OCI-LY1 (cell line): Measurements from ENCODE around the gene SLC2A3.
"Not testable (repeated sequence)": the region's sequence is repeated elsewhere in the genome, so short reads cannot be mapped to it uniquely, and the experiment has no call there.

Experiments
- H2AFZ ChIP-seq: fragments of 200-600 bp; sonication (generic), shearing (Covaris generic); 2 replicates; pipeline ENCODE4 v1.6.0; 2014; ENCODE audit warnings: antibody characterized with exemption, mild to moderate bottlenecking, low read length
- H3F3A ChIP-seq: fragments of 200-600 bp; sonication (generic), shearing (Covaris generic); 2 replicates; pipeline ENCODE4 v1.6.0; 2014; ENCODE audit warnings: mild to moderate bottlenecking, antibody characterized with exemption, low read length, moderate library complexity; ENCODE audit not compliant: insufficient read depth
- H3K27ac ChIP-seq: fragments of 200-600 bp; sonication (generic); 2 replicates; pipeline ENCODE4 v1.5.1; 2014; ENCODE audit warnings: low read length, mixed run types, mild to moderate bottlenecking, low read depth; ENCODE audit not compliant: poor library complexity, severe bottlenecking
- H3K27me3 ChIP-seq: fragments of 200-600 bp; sonication (generic); 2 replicates; pipeline ENCODE4 v1.6.0; 2014; ENCODE audit warnings: antibody characterized with exemption, mild to moderate bottlenecking, low read length, moderate library complexity; ENCODE audit not compliant: insufficient read depth
- H3K36me3 ChIP-seq: fragments of 200-600 bp; sonication (generic); 2 replicates; pipeline ENCODE4 v1.6.1; 2014; ENCODE audit warnings: mild to moderate bottlenecking, antibody characterized with exemption, low read length, moderate library complexity, mixed read lengths; ENCODE audit not compliant: insufficient read depth
- H3K4me1 ChIP-seq: fragments of 200-600 bp; sonication (generic); 2 replicates; pipeline ENCODE4 v1.5.1; 2014; ENCODE audit warnings: mild to moderate bottlenecking, low read length, moderate library complexity; ENCODE audit not compliant: insufficient read depth, severe bottlenecking
- H3K4me2 ChIP-seq: fragments of 200-600 bp; sonication (generic), shearing (Covaris generic); 2 replicates; pipeline ENCODE4 v1.6.1; 2014; ENCODE audit warnings: low read length
- H3K4me3 ChIP-seq: fragments of 200-600 bp; sonication (generic); 2 replicates; pipeline ENCODE4 v1.5.1; 2014; ENCODE audit warnings: low read length, low read depth, mild to moderate bottlenecking, mixed read lengths; ENCODE audit not compliant: poor library complexity, severe bottlenecking
- H3K79me2 ChIP-seq: fragments of 200-600 bp; shearing (Covaris generic); 2 replicates; pipeline ENCODE4 v1.6.1; 2016; ENCODE audit warnings: mixed run types, low read length, mixed read lengths; ENCODE audit not compliant: insufficient read depth
- H3K9ac ChIP-seq: fragments of 200-600 bp; sonication (generic), shearing (Covaris generic); 2 replicates; pipeline ENCODE4 v1.6.1; 2014; ENCODE audit warnings: mild to moderate bottlenecking, low read length, mixed read lengths
- H3K9me2 ChIP-seq: fragments of 200-600 bp; sonication (generic), shearing (Covaris generic); 2 replicates; pipeline ENCODE4 v1.6.1; 2014; ENCODE audit warnings: low read depth, mild to moderate bottlenecking, low read length, mixed read lengths
- H3K9me3 ChIP-seq: fragments of 200-600 bp; shearing (Covaris generic); 2 replicates; pipeline ENCODE4 v1.6.1; 2014; ENCODE audit warnings: low read length, mixed read lengths
- H4K20me1 ChIP-seq: fragments of 200-600 bp; sonication (generic), shearing (Covaris generic); 2 replicates; pipeline ENCODE4 v1.6.0; 2016; ENCODE audit warnings: mild to moderate bottlenecking, low read length; ENCODE audit not compliant: insufficient read depth
- EZH2 ChIP-seq: fragments of 200-600 bp; sonication (generic), shearing (Covaris generic); IDR thresholded peaks from 2 replicates; pipeline ENCODE4 v1.8.0; 2017; ENCODE audit warnings: borderline replicate concordance, mixed run types, mild to moderate bottlenecking, antibody characterized with exemption, low read length, moderate library complexity, mixed read lengths
- TF ChIP-seq, protein P1 (sequence below): fragments of 200-600 bp; sonication (generic), shearing (Covaris generic); IDR thresholded peaks from 2 replicates; pipeline ENCODE4 v1.5.1; 2017; ENCODE audit warnings: mild to moderate bottlenecking, antibody characterized with exemption, low read length, moderate library complexity, mixed read lengths

SLC2A3 gene

DNA sequence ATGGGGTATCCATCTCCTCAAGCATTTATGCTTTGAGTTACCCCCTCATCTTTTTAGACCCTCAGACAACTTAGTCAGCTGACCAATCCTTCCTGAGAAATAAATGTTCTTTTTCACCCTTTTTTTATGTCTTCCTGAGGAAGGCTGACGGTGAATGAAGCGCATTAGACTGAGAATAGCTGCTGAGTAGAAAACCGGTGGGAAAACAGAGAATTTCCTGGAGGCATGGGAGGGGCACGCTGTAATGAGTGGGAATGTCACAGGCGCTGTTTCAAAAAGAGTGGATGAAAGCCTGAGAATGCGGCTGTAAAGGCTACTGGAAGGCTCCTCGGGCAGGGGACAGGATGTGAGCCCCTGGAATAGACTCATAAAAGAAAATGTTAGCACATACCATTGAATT, 35.8 kb upstream of the SLC2A3 start:
- H3K27ac ChIP-seq, H3K9me3 ChIP-seq, H4K20me1 ChIP-seq, H3K36me3 ChIP-seq, H3K27me3 ChIP-seq, H3F3A ChIP-seq, H3K4me2 ChIP-seq, H3K79me2 ChIP-seq, H3K9ac ChIP-seq, H2AFZ ChIP-seq, H3K9me2 ChIP-seq: not testable (repeated sequence)
- peaks cover 15% of the 10 kb centered on the region for H3K4me1 ChIP-seq
- H3K4me3 ChIP-seq: peak overlapping the region; percentile 35

- Histone ChIP-seq H3K79me2 (no peaks in the 10 kb centered on the region), H2AFZ (no peak overlapping the region), H3F3A (no peaks in the 10 kb centered on the region), H3K9me3 (no peaks in the 10 kb centered on the region), H3K4me1 (peaks cover 15% of the 10 kb centered on the region), H3K36me3 (no peaks in the 10 kb centered on the region), H3K27me3 (no peaks in the 10 kb centered on the region), H3K9me2 (no peaks in the 10 kb centered on the region), H3K27ac (no peak overlapping the region), H3K4me3 (peak overlapping the region; percentile 35), H3K9ac (no peak overlapping the region; the same call in 1 of the 2 replicates), H3K4me2 (peak overlapping the region; percentile 41), H4K20me1 (no peaks in the 10 kb centered on the region)
- TF ChIP-seq EZH2: no peak
- TF ChIP-seq, protein P1, sequence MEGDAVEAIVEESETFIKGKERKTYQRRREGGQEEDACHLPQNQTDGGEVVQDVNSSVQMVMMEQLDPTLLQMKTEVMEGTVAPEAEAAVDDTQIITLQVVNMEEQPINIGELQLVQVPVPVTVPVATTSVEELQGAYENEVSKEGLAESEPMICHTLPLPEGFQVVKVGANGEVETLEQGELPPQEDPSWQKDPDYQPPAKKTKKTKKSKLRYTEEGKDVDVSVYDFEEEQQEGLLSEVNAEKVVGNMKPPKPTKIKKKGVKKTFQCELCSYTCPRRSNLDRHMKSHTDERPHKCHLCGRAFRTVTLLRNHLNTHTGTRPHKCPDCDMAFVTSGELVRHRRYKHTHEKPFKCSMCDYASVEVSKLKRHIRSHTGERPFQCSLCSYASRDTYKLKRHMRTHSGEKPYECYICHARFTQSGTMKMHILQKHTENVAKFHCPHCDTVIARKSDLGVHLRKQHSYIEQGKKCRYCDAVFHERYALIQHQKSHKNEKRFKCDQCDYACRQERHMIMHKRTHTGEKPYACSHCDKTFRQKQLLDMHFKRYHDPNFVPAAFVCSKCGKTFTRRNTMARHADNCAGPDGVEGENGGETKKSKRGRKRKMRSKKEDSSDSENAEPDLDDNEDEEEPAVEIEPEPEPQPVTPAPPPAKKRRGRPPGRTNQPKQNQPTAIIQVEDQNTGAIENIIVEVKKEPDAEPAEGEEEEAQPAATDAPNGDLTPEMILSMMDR: no peak
Measured at GRCh38 chr12:7970475-7971252, 34.7 kb upstream of the SLC2A3 start.

DNA sequence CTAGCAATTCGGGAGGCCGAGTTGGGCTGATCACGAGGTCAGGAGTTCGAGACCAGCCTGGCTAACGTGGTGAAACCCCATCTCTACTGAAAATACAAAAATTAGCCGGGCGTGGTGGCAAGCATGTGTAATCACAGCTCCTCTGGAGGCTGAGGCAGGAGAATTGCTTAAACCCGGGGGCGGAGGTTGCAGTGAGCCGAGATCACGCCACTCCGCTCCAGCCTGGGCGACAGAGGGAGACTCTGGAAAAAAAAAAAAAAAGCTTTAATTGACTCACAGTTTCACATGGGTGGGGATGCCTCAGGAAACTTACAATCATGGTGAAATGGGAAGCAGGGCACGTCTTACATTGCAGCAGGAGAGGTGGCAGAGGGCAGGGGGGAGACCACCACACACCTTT, 30.6 kb upstream of the SLC2A3 start:
- H3K27me3 ChIP-seq: no peaks in the 10 kb centered on the region
- no peak overlapping the region for H3K4me2 ChIP-seq
- H3K9me2 ChIP-seq: no peaks in the 10 kb centered on the region
- TF ChIP-seq, protein P1: no peak
- no peak for TF ChIP-seq EZH2
- peaks cover 15% of the 10 kb centered on the region for H3K4me1 ChIP-seq
- no peaks in the 10 kb centered on the region for H3F3A ChIP-seq
- no peaks in the 10 kb centered on the region for H3K9me3 ChIP-seq
- no peak overlapping the region for H3K4me3 ChIP-seq
- no peaks in the 10 kb centered on the region for H3K36me3 ChIP-seq
- no peak overlapping the region for H3K27ac ChIP-seq
- no peaks in the 10 kb centered on the region for H3K79me2 ChIP-seq
- H3K9ac ChIP-seq: no peak overlapping the region
- no peaks in the 10 kb centered on the region for H4K20me1 ChIP-seq
- H2AFZ ChIP-seq: no peak overlapping the region

GRCh38 chr12:7964669-7965068, 28.7 kb upstream of the SLC2A3 start:
- H3K27me3 ChIP-seq, H3K4me3 ChIP-seq, H4K20me1 ChIP-seq, H3K9me2 ChIP-seq, H3K9me3 ChIP-seq, H3K79me2 ChIP-seq, H3K27ac ChIP-seq, H3K36me3 ChIP-seq, H2AFZ ChIP-seq, H3K4me2 ChIP-seq, H3K9ac ChIP-seq, H3F3A ChIP-seq: not testable (repeated sequence)
- H3K4me1 ChIP-seq: peaks cover 15% of the 10 kb centered on the region
